Testis (tissue), 3 donors: ENCODE results near the gene ACAD9. TPM values are rescaled to one million over a fixed set of nuclear protein-coding genes. Genes with fewer than 3 reads are reported as not detected.

ENCODE experiments used
- DNase-seq: peaks from one replicate; pipeline ENCODE4 v3.0.0-alpha.2; 2019
- H3K27ac ChIP-seq, 2 donors: fragments of 200-600 bp; sonication (generic); one replicate each; pipeline ENCODE4 v1.5.1; 2019
- H3K27me3 ChIP-seq: fragments of 200-600 bp; sonication (generic); one replicate; pipeline ENCODE4 v1.5.1; 2019
- H3K36me3 ChIP-seq: fragments of 200-600 bp; sonication (generic); one replicate; pipeline ENCODE4 v1.5.1; 2017; ENCODE audit warnings: low read depth; ENCODE audit errors: missing control alignments
- H3K4me1 ChIP-seq: fragments of 200-600 bp; sonication (generic); one replicate; pipeline ENCODE4 v1.5.1; 2019
- H3K4me3 ChIP-seq, 2 donors: fragments of 200-600 bp; sonication (generic); one replicate each; pipeline ENCODE4 v1.5.1; 2017 to 2019
- H3K9me3 ChIP-seq: fragments of 200-600 bp; sonication (generic); one replicate; pipeline ENCODE4 v1.5.1; 2017
- POLR2A ChIP-seq: fragments of 450-650 bp; IDR thresholded peaks from one replicate; pipeline ENCODE4 v1.6.1; 2017; ENCODE audit warnings: antibody characterized with exemption, mild to moderate bottlenecking, moderate library complexity
- WGBS, 2 donors: methylation state at CpG; one replicate each; pipeline ENCODE4 v1.1.5; 2018; 5-methylcytosine and 5-hydroxymethylcytosine counted together
- intact Hi-C: fragments of 100-400 bp; cut with DNase I; formaldehyde crosslinking; loops from one replicate; pipeline ENCODE4 v1.15.1; 2023; ENCODE audit warnings: low total_unique reads
- polyA plus RNA-seq: library from polyadenylated mRNA; stranded (reverse); fragments of 350-450 nt; fragmentation: Illumina TruSeq; extraction: RNeasy Lipid Tissue Mini Kit (QIAGEN cat#74804); gene quantifications from one replicate; pipeline ENCODE4 v1.2.3, GENCODE V29; 2014; ENCODE audit warnings: low read depth, low replicate concordance; ENCODE audit not compliant: insufficient read depth
- total RNA-seq, 2 donors: library from RNA; depleted of rRNA; stranded (reverse); fragments of >200 nt; gene quantifications; one replicate each; pipeline ENCODE4 v1.2.3, GENCODE V29; 2016
- TF ChIP-seq, protein P1 (sequence below), 3 experiments: fragments of 450-650 bp in 2 of 3; fragments of 200-600 bp in 1 of 3; sonication (generic) in 1 of 3; IDR thresholded peaks; one replicate each; pipeline ENCODE4 v1.5.1; 2016 to 2019; ENCODE audit warnings: antibody characterized with exemption in 3 of 3, mild to moderate bottlenecking in 2 of 3, moderate library complexity in 1 of 3

The ACAD9 gene
- total and polyA plus RNA-seq, 3 donors from 2014 or later = 49.5 to 80.6 (median 80.4) TPM

- DNase-seq = peak; percentile 2
- TF ChIP-seq, protein P1, sequence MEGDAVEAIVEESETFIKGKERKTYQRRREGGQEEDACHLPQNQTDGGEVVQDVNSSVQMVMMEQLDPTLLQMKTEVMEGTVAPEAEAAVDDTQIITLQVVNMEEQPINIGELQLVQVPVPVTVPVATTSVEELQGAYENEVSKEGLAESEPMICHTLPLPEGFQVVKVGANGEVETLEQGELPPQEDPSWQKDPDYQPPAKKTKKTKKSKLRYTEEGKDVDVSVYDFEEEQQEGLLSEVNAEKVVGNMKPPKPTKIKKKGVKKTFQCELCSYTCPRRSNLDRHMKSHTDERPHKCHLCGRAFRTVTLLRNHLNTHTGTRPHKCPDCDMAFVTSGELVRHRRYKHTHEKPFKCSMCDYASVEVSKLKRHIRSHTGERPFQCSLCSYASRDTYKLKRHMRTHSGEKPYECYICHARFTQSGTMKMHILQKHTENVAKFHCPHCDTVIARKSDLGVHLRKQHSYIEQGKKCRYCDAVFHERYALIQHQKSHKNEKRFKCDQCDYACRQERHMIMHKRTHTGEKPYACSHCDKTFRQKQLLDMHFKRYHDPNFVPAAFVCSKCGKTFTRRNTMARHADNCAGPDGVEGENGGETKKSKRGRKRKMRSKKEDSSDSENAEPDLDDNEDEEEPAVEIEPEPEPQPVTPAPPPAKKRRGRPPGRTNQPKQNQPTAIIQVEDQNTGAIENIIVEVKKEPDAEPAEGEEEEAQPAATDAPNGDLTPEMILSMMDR (IDR thresholded peaks at IDR 0.05) = no peak
- no peak for TF ChIP-seq POLR2A
- intact Hi-C loops = no loop called here
- Histone ChIP-seq H3K4me3 (no peak overlapping the region), H3K27me3 (no peaks in the 10 kb centered on the region), H3K4me1 (no peaks in the 10 kb centered on the region), H3K27ac (no peak overlapping the region), H3K9me3 (no peaks in the 10 kb centered on the region), H3K36me3 (no peaks in the 10 kb centered on the region)
- WGBS, 2 donors = 87 to 92% methylated on average over 3 to 12 of the region's 12 CpGs
These were observed 53.2 kb downstream of the ACAD9 start for GRCh38 chr3:128932516-128933212.

DNA sequence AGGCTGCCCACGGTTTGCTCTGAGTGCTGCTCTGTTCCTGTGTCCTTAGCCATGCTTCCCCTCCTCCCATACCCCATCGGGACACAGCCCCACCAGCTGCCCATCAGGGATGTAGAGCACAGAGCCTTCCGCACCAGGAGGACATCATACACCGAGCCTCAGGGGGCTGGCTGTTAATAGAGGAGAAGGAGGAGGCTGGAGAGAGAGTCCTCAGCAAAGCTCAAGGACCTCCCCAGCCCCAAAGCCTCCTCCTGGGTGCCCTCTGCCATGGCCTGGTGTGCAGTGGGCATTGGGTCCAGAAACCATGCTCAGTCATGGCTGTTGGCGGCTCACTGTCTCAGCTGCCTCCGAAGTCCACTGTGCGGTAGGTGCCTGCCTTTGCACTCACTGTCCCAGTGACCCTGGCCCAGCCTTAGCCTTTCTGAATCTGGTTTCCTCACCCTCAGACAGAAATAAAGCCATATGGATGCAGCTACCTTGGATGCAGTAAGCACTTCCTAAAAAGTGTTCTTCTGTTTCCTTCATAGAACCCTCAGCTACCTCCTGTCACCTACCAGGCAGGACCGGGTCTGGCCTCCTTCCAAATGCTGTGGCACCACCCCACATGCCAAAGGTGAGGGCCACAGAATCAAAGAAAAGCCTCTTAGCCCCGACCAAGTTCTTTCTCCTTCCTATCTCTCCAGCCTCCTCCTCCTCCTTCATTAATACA, 53.9 kb downstream of the ACAD9 start:
- WGBS, 2 donors = 78 to 90% methylated on average over 8 to 9 of the region's 9 CpGs
- Histone ChIP-seq H3K27ac (no peak overlapping the region), H3K36me3 (no peaks in the 10 kb centered on the region), H3K4me1 (no peaks in the 10 kb centered on the region), H3K4me3 (no peak overlapping the region), H3K9me3 (no peaks in the 10 kb centered on the region), H3K27me3 (no peaks in the 10 kb centered on the region)
- peak; percentile 5 for DNase-seq
- TF ChIP-seq, protein P1 (IDR thresholded peaks at IDR 0.05) = no peak
- no peak for TF ChIP-seq POLR2A
- intact Hi-C loops = no loop called here

GRCh38 chr3:128933922-128934253, 54.5 kb downstream of the ACAD9 start:
- TF ChIP-seq, protein P1 (IDR thresholded peaks at IDR 0.05) = no peak
- TF ChIP-seq POLR2A = no peak
- Histone ChIP-seq H3K27me3 (no peaks in the 10 kb centered on the region), H3K36me3 (no peaks in the 10 kb centered on the region), H3K4me3 (no peak overlapping the region), H3K9me3 (no peaks in the 10 kb centered on the region), H3K4me1 (no peaks in the 10 kb centered on the region), H3K27ac (no peak overlapping the region)
- intact Hi-C loops = no loop called here
- peak; percentile 4 for DNase-seq
- 97% methylated on average over 2 of the region's 2 CpGs; no CpG with 5 or more reads in 1 of the 2 donors for WGBS, 2 donors

GRCh38 chr3:128935922-128936321, 56.5 kb downstream of the ACAD9 start:
- 94 to 95% methylated on average over 2 of the region's 2 CpGs for WGBS, 2 donors
- no peaks in the 10 kb centered on the region for H3K4me1 ChIP-seq
- no peak overlapping the region for H3K4me3 ChIP-seq
- intact Hi-C loops = no loop called here
- H3K27me3 ChIP-seq = no peaks in the 10 kb centered on the region
- H3K27ac ChIP-seq = no peak overlapping the region
- H3K36me3 ChIP-seq = no peaks in the 10 kb centered on the region
- H3K9me3 ChIP-seq = no peaks in the 10 kb centered on the region
- no peak for DNase-seq
- TF ChIP-seq POLR2A = no peak
- TF ChIP-seq, protein P1 (IDR thresholded peaks at IDR 0.05) = no peak

GRCh38 chr3:128936341-128936740, 56.9 kb downstream of the ACAD9 start:
- WGBS, 2 donors = 65 to 77% methylated on average over 4 of the region's 4 CpGs
- Histone ChIP-seq H3K27me3 (no peaks in the 10 kb centered on the region), H3K27ac (no peak overlapping the region), H3K4me1 (no peaks in the 10 kb centered on the region), H3K36me3 (no peaks in the 10 kb centered on the region), H3K4me3 (no peak overlapping the region), H3K9me3 (no peaks in the 10 kb centered on the region)
- intact Hi-C loops = no loop called here
- TF ChIP-seq, protein P1 (IDR thresholded peaks at IDR 0.05) = no peak
- no peak for TF ChIP-seq POLR2A
- DNase-seq = no peak
